HCT116 (cell line): ENCODE results near the gene ASB1. TPM values are rescaled to one million over a fixed set of nuclear protein-coding genes. Genes with fewer than 3 reads are reported as not detected.

ENCODE experiments used
- ATAC-seq: fragments of 200-7000 bp; cut with Tn5 transposase; 2 replicates; pipeline ENCODE4 v1.9.1; 2020; ENCODE audit warnings: mild to moderate bottlenecking, moderate library complexity
- BruUV-seq: library from RNA; stranded (reverse); fragments of 400-500 nt; replicated peaks from 2 replicates; lab custom pipeline; 2021; lab: Mats Ljungman, UMichigan
- CTCF ChIA-PET: fragments of 300-600 bp; sonication (Branson Sonifier 250); formaldehyde crosslinking; loops from one replicate; lab custom pipeline; 2021; ENCODE audit warnings: antibody characterized with exemption; lab: Charles Lee
- POLR2A ChIA-PET: fragments of 300-600, 350-600 bp; sonication (Branson Sonifier 250); formaldehyde crosslinking; loops from one replicate; lab custom pipeline; 2021; ENCODE audit warnings: antibody characterized with exemption; lab: Charles Lee
- RAD21 ChIA-PET, 2 experiments: fragments of 300-600 bp; sonication (Branson Sonifier 250); formaldehyde crosslinking; loops; one replicate each; lab custom pipeline; 2023; ENCODE audit warnings: low total read pairs in 2 of 2; ENCODE audit not compliant: uncharacterized antibody in 2 of 2, unreplicated experiment in 2 of 2, low non-redundant PET in 1 of 2; lab: Charles Lee
- DNase-seq: peaks from one replicate; pipeline ENCODE4 v3.0.0-alpha.2; 2010; ENCODE audit warnings: low read depth, low spot score
- H2AFZ ChIP-seq: fragments of 200-600 bp; shearing (Covaris generic), sonication (generic); 2 replicates; pipeline ENCODE4 v1.6.1; 2017; ENCODE audit warnings: low read depth, mixed run types, mixed read lengths, antibody characterized with exemption, low read length; ENCODE audit not compliant: poor library complexity, severe bottlenecking
- H3K27ac ChIP-seq: 2 replicates; pipeline ENCODE4 v1.5.1; 2012; ENCODE audit warnings: low read depth, low read length
- H3K27me3 ChIP-seq: fragments of 200-600 bp; sonication (generic); 2 replicates; pipeline ENCODE4 v1.6.1; 2016; ENCODE audit warnings: mixed run types, low read length, mixed read lengths; ENCODE audit not compliant: insufficient read depth
- H3K36me3 ChIP-seq, 2 experiments: fragments of 200-500 bp in 1 of 2; fragments of 200-600 bp in 1 of 2; sonication (Bioruptor generic) in 1 of 2; sonication (generic) in 1 of 2; 2 replicates each; pipeline versions ENCODE4 v1.5.1 to v1.6.1; 2014 to 2016; ENCODE audit warnings: low read length in 2 of 2, inconsistent platforms in 1 of 2, mixed read lengths in 1 of 2, mixed run types in 1 of 2; ENCODE audit not compliant: insufficient read depth in 2 of 2, control insufficient read depth in 1 of 2
- H3K4me1 ChIP-seq, 2 experiments: fragments of 200-600 bp in 1 of 2; sonication (generic) in 1 of 2; 2 replicates each; pipeline versions ENCODE4 v1.5.1 to v1.6.1; 2012 to 2017; ENCODE audit warnings: low read length in 2 of 2, inconsistent platforms in 1 of 2, mild to moderate bottlenecking in 1 of 2, mixed read lengths in 1 of 2, mixed run types in 1 of 2, moderate library complexity in 1 of 2; ENCODE audit not compliant: insufficient read depth in 2 of 2, control insufficient read depth in 1 of 2
- H3K4me2 ChIP-seq: fragments of 200-600 bp; sonication (generic); 2 replicates; pipeline ENCODE4 v1.6.1; 2017; ENCODE audit warnings: mixed run types, low read length, mixed read lengths
- H3K4me3 ChIP-seq, 2 experiments: fragments of 200-600 bp in 1 of 2; sonication (generic) in 1 of 2; replicated peaks in 1 of 2; 2 replicates each; pipeline ENCODE4 v1.5.1; 2011 to 2016; ENCODE audit warnings: low read length in 2 of 2, control low read depth in 1 of 2, low read depth in 1 of 2, mild to moderate bottlenecking in 1 of 2, mixed read lengths in 1 of 2, mixed run types in 1 of 2
- H3K79me2 ChIP-seq: fragments of 200-600 bp; sonication (generic); 2 replicates; pipeline ENCODE4 v1.6.1; 2017; ENCODE audit warnings: mild to moderate bottlenecking, mixed run types, low read length, moderate library complexity, mixed read lengths; ENCODE audit not compliant: insufficient read depth
- H3K9ac ChIP-seq: fragments of 200-600 bp; sonication (generic); 2 replicates; pipeline ENCODE4 v1.6.1; 2016; ENCODE audit warnings: low read length, mixed read lengths
- H3K9me2 ChIP-seq: fragments of 200-600 bp; sonication (generic), shearing (Covaris generic); 2 replicates; pipeline ENCODE4 v1.6.1; 2017; ENCODE audit warnings: mixed run types, mild to moderate bottlenecking, moderate library complexity; ENCODE audit not compliant: insufficient read depth
- H3K9me3 ChIP-seq, 2 experiments: fragments of 200-500 bp in 1 of 2; fragments of 200-600 bp in 1 of 2; sonication (Bioruptor generic) in 1 of 2; sonication (generic) in 1 of 2; 2 replicates each; pipeline ENCODE4 v1.6.1; 2014 to 2017; ENCODE audit warnings: low read length in 2 of 2, mixed read lengths in 2 of 2, inconsistent platforms in 1 of 2, low read depth in 1 of 2, mild to moderate bottlenecking in 1 of 2, mixed run types in 1 of 2, moderate library complexity in 1 of 2; ENCODE audit not compliant: control insufficient read depth in 1 of 2, insufficient read depth in 1 of 2
- H4K20me1 ChIP-seq: fragments of 200-600 bp; sonication (generic), shearing (Covaris generic); 2 replicates; pipeline ENCODE4 v1.6.1; 2017; ENCODE audit warnings: mixed run types, mild to moderate bottlenecking, moderate library complexity; ENCODE audit not compliant: insufficient read depth
- ATF3 ChIP-seq: IDR thresholded peaks from 2 replicates; pipeline ENCODE4 v1.6.1; 2012
- CBX3 ChIP-seq: IDR thresholded peaks from 2 replicates; pipeline ENCODE4 v1.6.1; 2012; ENCODE audit warnings: low read depth
- CEBPB ChIP-seq: IDR thresholded peaks from 2 replicates; pipeline ENCODE4 v1.6.1; 2012; ENCODE audit warnings: low read depth
- CTCF ChIP-seq, 3 experiments: fragments of 200-600 bp in 1 of 3; sonication (generic) in 1 of 3; IDR thresholded peaks in 2 of 3; conservative IDR thresholded peaks in 1 of 3; 2 replicates each; pipeline ENCODE4 v1.5.1; 2012 to 2017; ENCODE audit warnings: low read depth in 2 of 3, low read length in 2 of 3, antibody characterized with exemption in 1 of 3, borderline replicate concordance in 1 of 3, control low read depth in 1 of 3, mild to moderate bottlenecking in 1 of 3, mixed read lengths in 1 of 3, mixed run types in 1 of 3, moderate library complexity in 1 of 3; ENCODE audit not compliant: insufficient read depth in 1 of 3
- EGR1 ChIP-seq: IDR thresholded peaks from 2 replicates; pipeline ENCODE4 v1.6.1; 2012; ENCODE audit warnings: low read depth
- EZH2phosphoT487 ChIP-seq: fragments of 200-600 bp; IDR thresholded peaks from 2 replicates; pipeline ENCODE4 v1.6.1; 2018; ENCODE audit warnings: antibody characterized with exemption, borderline replicate concordance
- JUND ChIP-seq: IDR thresholded peaks from 2 replicates; pipeline ENCODE4 v1.6.1; 2012
- POLR2A ChIP-seq: IDR thresholded peaks from 2 replicates; pipeline ENCODE4 v1.7.0; 2011; ENCODE audit warnings: borderline replicate concordance; ENCODE audit not compliant: insufficient read depth, insufficient read length; ENCODE audit errors: extremely low read depth
- RAD21 ChIP-seq: IDR thresholded peaks from 2 replicates; pipeline ENCODE4 v1.6.1; 2012; ENCODE audit warnings: low read depth, mild to moderate bottlenecking
- SP1 ChIP-seq: IDR thresholded peaks from 2 replicates; pipeline ENCODE4 v1.6.1; 2012; ENCODE audit warnings: low read depth
- SRF ChIP-seq: IDR thresholded peaks from 2 replicates; pipeline ENCODE4 v1.6.1; 2012; ENCODE audit warnings: low read depth
- TCF7L2 ChIP-seq: IDR thresholded peaks from 2 replicates; pipeline ENCODE4 v1.7.0; 2011; ENCODE audit warnings: borderline replicate concordance, inconsistent platforms; ENCODE audit not compliant: insufficient read depth, insufficient read length; ENCODE audit errors: extremely low read depth
- ZBTB33 ChIP-seq: IDR thresholded peaks from 2 replicates; pipeline ENCODE4 v1.6.1; 2011; ENCODE audit warnings: mild to moderate bottlenecking, low read length, moderate library complexity; ENCODE audit not compliant: insufficient replicate concordance; ENCODE audit errors: extremely low read depth
- ZFX ChIP-seq: fragments of 450-650 bp; IDR thresholded peaks from 2 replicates; pipeline ENCODE4 v1.6.1; 2017
- ZNF274 ChIP-seq: fragments of 200-500 bp; sonication (Bioruptor generic); IDR thresholded peaks from 2 replicates; pipeline ENCODE4 v1.6.1; 2014; ENCODE audit warnings: mild to moderate bottlenecking, low read depth, low read length, inconsistent platforms
- intact Hi-C: fragments of 100-400 bp; cut with micrococcal nuclease; formaldehyde crosslinking; loops from 2 replicates; pipeline ENCODE4 v1.10.0; 2022
- total RNA-seq: library from RNA; stranded (reverse); gene quantifications from one replicate; pipeline ENCODE4 v1.2.1, GENCODE V29; 2021; ENCODE audit not compliant: unreplicated experiment

Gene ASB1
- total RNA-seq, 1 experiment from 2014 or later, result 43.1 TPM

DNA sequence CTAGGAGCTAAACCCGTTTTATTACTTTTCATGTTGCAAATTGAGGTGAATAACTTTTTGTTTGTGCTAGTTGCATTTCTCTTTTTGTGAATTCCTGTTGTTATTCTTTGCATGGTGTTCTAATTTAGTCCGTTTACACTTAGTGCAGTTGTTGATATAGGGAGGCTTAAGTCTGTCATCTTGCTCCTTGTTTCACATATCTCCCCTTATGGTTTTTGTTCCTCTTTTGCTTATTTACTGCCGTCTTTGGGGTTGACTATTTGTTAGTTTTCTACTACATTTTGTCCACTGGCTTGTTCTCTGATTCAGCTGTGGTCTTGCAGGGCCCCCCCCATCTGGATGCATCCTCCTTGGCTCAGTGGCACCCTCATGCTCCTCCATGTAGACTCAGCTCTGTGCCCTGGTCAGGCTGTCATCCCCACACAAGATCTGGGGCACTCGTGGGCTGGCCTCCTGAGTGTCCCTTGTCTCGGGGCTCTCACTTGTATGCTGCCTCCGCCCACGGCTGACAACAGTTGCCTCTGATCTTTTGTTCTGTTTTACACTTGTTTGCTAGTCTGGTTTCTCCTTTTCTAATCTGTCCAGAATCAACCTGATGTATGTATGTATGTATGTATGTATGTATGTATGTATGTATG is 42.9 kb upstream of the ASB1 start:
- ChIA-PET RAD21 (no interaction called here), POLR2A (no interaction called here), CTCF (no interaction called here)
- TF ChIP-seq CBX3 (no peak), EGR1 (no peak), POLR2A (no peak)
- Histone ChIP-seq H3K79me2 (no peaks in the 10 kb centered on the region), H3K4me2 (no peak overlapping the region), H2AFZ (no peak overlapping the region), H3K4me3 (no peak overlapping the region), H3K4me1 (peaks cover 28% of the 10 kb centered on the region in 2 experiments), H3K27ac (no peak overlapping the region), H4K20me1 (no peaks in the 10 kb centered on the region), H3K36me3 (no peaks in the 10 kb centered on the region), H3K9me2 (no peaks in the 10 kb centered on the region), H3K9ac (no peak overlapping the region), H3K27me3 (no peaks in the 10 kb centered on the region), H3K9me3 (no peaks in the 10 kb centered on the region)
- ATAC-seq (no peak), DNase-seq (no peak)
- BruUV-seq, result no TSS peak
- intact Hi-C loops, result no loop called here

GRCh38 chr2:238387332-238387731 is 39.4 kb upstream of the ASB1 start:
- H3K9me2 ChIP-seq, result no peaks in the 10 kb centered on the region
- ChIA-PET CTCF (no interaction called here), RAD21 (no interaction called here)
- no peaks in the 10 kb centered on the region for H3K27me3 ChIP-seq
- H3K4me1 ChIP-seq, result no peaks in the 10 kb centered on the region
- no peak for TF ChIP-seq ATF3
- no peak for TF ChIP-seq SRF
- no peak for TF ChIP-seq CEBPB
- TF ChIP-seq TCF7L2, result no peak
- no peak for TF ChIP-seq JUND
- no peak for TF ChIP-seq ZNF274
- no peak for TF ChIP-seq SP1
- no peak for TF ChIP-seq ZFX
- TF ChIP-seq RAD21, result no peak
- no peak for TF ChIP-seq CTCF (IDR thresholded peaks at IDR 0.05 in 2 of 3, conservative IDR thresholded peaks at IDR 0.05 in 1 of 3; ENCODE audit: borderline replicate concordance in 1 of 3, insufficient read depth in 1 of 3, low read depth in 2 of 3, low read length in 2 of 3)
- no peak for TF ChIP-seq EZH2phosphoT487
- no peak for TF ChIP-seq POLR2A
- TF ChIP-seq ZBTB33, result no peak
- TF ChIP-seq, all 23 proteins: peak for 0
- Histone ChIP-seq H4K20me1 (no peaks in the 10 kb centered on the region), H3K9ac (no peak overlapping the region), H3K4me3 (no peak overlapping the region), H2AFZ (no peak overlapping the region), H3K4me2 (no peak overlapping the region), H3K36me3 (no peaks in the 10 kb centered on the region), H3K79me2 (no peaks in the 10 kb centered on the region), H3K27ac (no peak overlapping the region), H3K9me3 (no peaks in the 10 kb centered on the region)
- ATAC-seq (no peak), DNase-seq (no peak)
- POLR2A ChIA-PET, result no interaction called here
- no TSS peak for BruUV-seq
- intact Hi-C loops, result no loop called here
